Liver (tissue), 9 donors: Measurements from ENCODE around the gene TBC1D7. TPM values are rescaled to one million over a fixed set of nuclear protein-coding genes. Genes with fewer than 3 reads are reported as not detected.

ENCODE experiments used
- DNase-seq: peaks from one replicate; pipeline ENCODE4 v3.0.0-alpha.2; 2017; ENCODE audit warnings: low spot score
- H3K27ac ChIP-seq, 2 donors: one replicate each; pipeline ENCODE4 v1.7.0; 2013; ENCODE audit warnings: inconsistent platforms in 2 of 2, low read length in 2 of 2, control low read depth in 1 of 2, low read depth in 1 of 2, mild to moderate bottlenecking in 1 of 2
- H3K27me3 ChIP-seq, 4 donors: one replicate each; pipeline versions ENCODE4 v1.6.1 to v1.7.0; 2013; ENCODE audit warnings: low read length in 3 of 4, inconsistent platforms in 1 of 4, mild to moderate bottlenecking in 1 of 4, moderate library complexity in 1 of 4; ENCODE audit not compliant: control insufficient read depth in 4 of 4, insufficient read depth in 4 of 4
- H3K36me3 ChIP-seq, 4 donors: one replicate each; pipeline versions ENCODE4 v1.6.1 to v1.7.0; 2013; ENCODE audit warnings: low read length in 3 of 4, mild to moderate bottlenecking in 3 of 4, low read depth in 1 of 4, moderate library complexity in 1 of 4; ENCODE audit not compliant: control insufficient read depth in 4 of 4, insufficient read depth in 3 of 4
- H3K4me1 ChIP-seq, 4 donors: one replicate each; pipeline versions ENCODE4 v1.6.1 to v1.7.0; 2013; ENCODE audit warnings: low read length in 3 of 4, mild to moderate bottlenecking in 3 of 4, moderate library complexity in 1 of 4; ENCODE audit not compliant: control insufficient read depth in 4 of 4, insufficient read depth in 4 of 4
- H3K4me3 ChIP-seq, 3 donors: one replicate each; pipeline versions ENCODE4 v1.6.1 to v1.7.0; 2013; ENCODE audit warnings: low read length in 3 of 3, control low read depth in 1 of 3, low read depth in 1 of 3, mild to moderate bottlenecking in 1 of 3
- H3K9ac ChIP-seq, 2 donors: one replicate each; pipeline ENCODE4 v1.7.0; 2013; ENCODE audit warnings: low read length in 2 of 2, mild to moderate bottlenecking in 2 of 2, moderate library complexity in 2 of 2, control low read depth in 1 of 2, low read depth in 1 of 2
- H3K9me3 ChIP-seq, 4 donors: one replicate each; pipeline versions ENCODE4 v1.6.1 to v1.7.0; 2013; ENCODE audit warnings: low read length in 3 of 4; ENCODE audit not compliant: control insufficient read depth in 4 of 4
- ATF3 ChIP-seq: IDR thresholded peaks from 2 replicates; pipeline ENCODE4 v1.6.1; 2016; ENCODE audit warnings: antibody characterized with exemption
- EGR1 ChIP-seq, 2 donors: IDR thresholded peaks; 2 replicates each; pipeline ENCODE4 v1.6.1; 2016 to 2018; ENCODE audit warnings: antibody characterized with exemption in 2 of 2, low read depth in 2 of 2
- FOXA1 ChIP-seq: IDR thresholded peaks from 2 replicates; pipeline ENCODE4 v1.6.1; 2016; ENCODE audit warnings: antibody characterized with exemption
- GABPA ChIP-seq, 2 donors: IDR thresholded peaks in 1 of 2; conservative IDR thresholded peaks in 1 of 2; 2 replicates each; pipeline ENCODE4 v1.6.1; 2016; ENCODE audit warnings: antibody characterized with exemption in 2 of 2, mild to moderate bottlenecking in 1 of 2, moderate library complexity in 1 of 2
- HNF4A ChIP-seq, 2 donors: conservative IDR thresholded peaks; 2 replicates each; pipeline ENCODE4 v1.6.1; 2016; ENCODE audit warnings: antibody characterized with exemption in 2 of 2, mild to moderate bottlenecking in 2 of 2
- HNF4G ChIP-seq: IDR thresholded peaks from 2 replicates; pipeline ENCODE4 v1.6.1; 2016; ENCODE audit warnings: antibody characterized with exemption
- JUND ChIP-seq, 2 donors: IDR thresholded peaks; 2 replicates each; pipeline ENCODE4 v1.6.1; 2016; ENCODE audit warnings: antibody characterized with exemption in 2 of 2
- RAD21 ChIP-seq, 2 donors: IDR thresholded peaks; 2 replicates each; pipeline ENCODE4 v1.6.1; 2016; ENCODE audit warnings: antibody characterized with exemption in 2 of 2, mild to moderate bottlenecking in 2 of 2
- RXRA ChIP-seq, 2 donors: IDR thresholded peaks; 2 replicates each; pipeline ENCODE4 v1.6.1; 2017 to 2018; ENCODE audit warnings: antibody characterized with exemption in 2 of 2, mild to moderate bottlenecking in 1 of 2
- SP1 ChIP-seq: IDR thresholded peaks from 2 replicates; pipeline ENCODE4 v1.6.1; 2018; ENCODE audit warnings: antibody characterized with exemption, mild to moderate bottlenecking
- TAF1 ChIP-seq: conservative IDR thresholded peaks from 2 replicates; pipeline ENCODE4 v1.6.1; 2016; ENCODE audit warnings: antibody characterized with exemption, mild to moderate bottlenecking
- YY1 ChIP-seq: IDR thresholded peaks from 2 replicates; pipeline ENCODE4 v1.6.1; 2016; ENCODE audit warnings: antibody characterized with exemption, mild to moderate bottlenecking
- ZBTB33 ChIP-seq: IDR thresholded peaks from 2 replicates; pipeline ENCODE4 v1.6.1; 2016; ENCODE audit warnings: antibody characterized with exemption
- WGBS: extraction: QIAGEN DNeasy Blood & Tissue Kit; methylation state at CpG from one replicate; pipeline ENCODE4 v1.1.7; 2013; 5-methylcytosine and 5-hydroxymethylcytosine counted together
- polyA plus RNA-seq, 2 donors: library from polyadenylated mRNA; stranded (reverse) in 1 of 2; unstranded in 1 of 2; fragments of 200-250 nt in 1 of 2; fragments of >200 nt in 1 of 2; fragmentation: Nextera tagmentation in 1 of 2; extraction: Ambion mirVana in 1 of 2; gene quantifications; one replicate each; pipeline versions ENCODE4 v1.2.1 to v1.2.3, GENCODE V29; 2013 to 2015
- total RNA-seq, 2 donors: library from RNA; depleted of rRNA; stranded (reverse); fragments of >200 nt; gene quantifications; one replicate each; pipeline ENCODE4 v1.2.3, GENCODE V29; 2014
- TF ChIP-seq, protein P1 (sequence below): fragments of 150-350 bp; IDR thresholded peaks from 2 replicates; pipeline ENCODE4 v1.5.1; 2017; ENCODE audit warnings: improper control_type of control experiment, low read depth, low read length; ENCODE audit not compliant: missing input control
- donor health status: healthy.
- donor health status: healthy.
- donor health status: healthy.
- donor health status: healthy.
- donor health status: healthy.

The TBC1D7 gene
- total RNA-seq (10 to 100 TPM; 10.1 to 11.1 TPM), polyA plus RNA-seq (10 to 100 TPM in 1 of 2 donors, 1 to 10 TPM in 1; 9.6 to 18.8 TPM)

- TF ChIP-seq FOXA1 (no peak), YY1 (peak; percentile 16), ZBTB33 (no peak), GABPA (IDR thresholded peaks at IDR 0.05 in 1 of 2, conservative IDR thresholded peaks at IDR 0.05 in 1 of 2) (peak in 1 of 2 donors; percentile 83), TAF1 (peak; percentile 40), RAD21 (IDR thresholded peaks at IDR 0.05) (peak in 1 of 2 donors; percentile 27), SP1 (no peak)
- TF ChIP-seq, protein P1, sequence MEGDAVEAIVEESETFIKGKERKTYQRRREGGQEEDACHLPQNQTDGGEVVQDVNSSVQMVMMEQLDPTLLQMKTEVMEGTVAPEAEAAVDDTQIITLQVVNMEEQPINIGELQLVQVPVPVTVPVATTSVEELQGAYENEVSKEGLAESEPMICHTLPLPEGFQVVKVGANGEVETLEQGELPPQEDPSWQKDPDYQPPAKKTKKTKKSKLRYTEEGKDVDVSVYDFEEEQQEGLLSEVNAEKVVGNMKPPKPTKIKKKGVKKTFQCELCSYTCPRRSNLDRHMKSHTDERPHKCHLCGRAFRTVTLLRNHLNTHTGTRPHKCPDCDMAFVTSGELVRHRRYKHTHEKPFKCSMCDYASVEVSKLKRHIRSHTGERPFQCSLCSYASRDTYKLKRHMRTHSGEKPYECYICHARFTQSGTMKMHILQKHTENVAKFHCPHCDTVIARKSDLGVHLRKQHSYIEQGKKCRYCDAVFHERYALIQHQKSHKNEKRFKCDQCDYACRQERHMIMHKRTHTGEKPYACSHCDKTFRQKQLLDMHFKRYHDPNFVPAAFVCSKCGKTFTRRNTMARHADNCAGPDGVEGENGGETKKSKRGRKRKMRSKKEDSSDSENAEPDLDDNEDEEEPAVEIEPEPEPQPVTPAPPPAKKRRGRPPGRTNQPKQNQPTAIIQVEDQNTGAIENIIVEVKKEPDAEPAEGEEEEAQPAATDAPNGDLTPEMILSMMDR = peak; percentile 27
- under 1% methylated on average over 63 of the region's 63 CpGs for WGBS
- H3K9ac ChIP-seq = peak within 1 kb of the TSS; percentile 82 to 84
- DNase-seq = peak; percentile 95
- H3K36me3 ChIP-seq = peaks cover 4 to 8% (median 5%) of the 10 kb centered on the region in 4 donors
- peaks cover 0 to 12% (median 4%) of the 10 kb centered on the region in 4 donors for H3K4me1 ChIP-seq
- H3K27ac ChIP-seq = peak within 1 kb of the TSS; percentile 87 to 94
- no peaks in the 10 kb centered on the region for H3K9me3 ChIP-seq
- peak within 1 kb of the TSS; percentile 84 to 97 (median 88) for H3K4me3 ChIP-seq
- no peaks in the 10 kb centered on the region for H3K27me3 ChIP-seq
Measured at GRCh38 chr6:13328076-13328874, at the start of gene TBC1D7. TBC1D7 (minus strand) TSS chr6:13328537; CDS start chr6:13326898, 1,639 bp downstream.

DNA sequence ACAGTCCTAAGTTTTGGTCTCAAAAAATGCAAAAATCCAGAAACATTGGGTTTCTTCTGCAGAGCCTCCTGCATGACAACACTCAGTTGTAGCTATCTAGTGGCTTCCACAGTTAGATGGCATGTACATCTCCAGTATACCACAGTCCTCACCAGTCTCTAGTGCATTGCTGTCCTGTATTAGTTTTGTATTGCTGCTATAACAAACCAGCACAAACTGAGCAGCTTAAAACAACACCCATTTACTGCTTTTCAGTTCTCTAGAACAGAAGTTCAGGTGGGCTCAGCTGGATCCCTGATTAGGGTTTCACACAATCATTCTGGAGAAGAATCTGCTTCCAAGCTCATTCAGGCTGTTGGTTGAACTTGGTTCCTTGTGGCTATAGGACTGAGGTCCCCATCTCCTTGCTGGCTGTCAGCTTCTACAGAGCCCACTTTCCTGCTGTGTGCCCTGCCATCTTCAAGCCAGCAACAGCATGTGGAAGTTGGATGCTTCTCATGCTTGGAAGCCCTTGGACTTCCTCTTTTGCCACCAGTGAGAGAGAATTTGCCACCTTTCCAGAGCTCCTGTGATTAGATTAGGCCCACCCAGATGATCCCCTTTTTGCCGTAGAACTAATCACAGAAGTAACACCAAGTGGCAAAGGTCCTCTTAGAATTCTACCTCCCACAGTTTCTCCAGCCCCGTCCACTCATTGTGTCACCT, 48.9 kb upstream of the TBC1D7 start:
- Histone ChIP-seq H3K27ac (no peak overlapping the region), H3K27me3 (no peaks in the 10 kb centered on the region), H3K36me3 (peaks cover 0 to 6% (median 0%) of the 10 kb centered on the region in 4 donors), H3K4me1 (no peaks in the 10 kb centered on the region), H3K4me3 (no peak overlapping the region), H3K9ac (no peak overlapping the region), H3K9me3 (no peaks in the 10 kb centered on the region)
- WGBS = 94% methylated on average over 2 of the region's 2 CpGs
- no peak for DNase-seq
- TF ChIP-seq EGR1 (IDR thresholded peaks at IDR 0.05; ENCODE audit: low read depth in 2 of 2) (no peak), JUND (IDR thresholded peaks at IDR 0.05) (no peak)

- H3K27me3 ChIP-seq = no peaks in the 10 kb centered on the region
- DNase-seq = no peak
- H3K27ac ChIP-seq = no peak overlapping the region
- WGBS = 91% methylated on average over 9 of the region's 9 CpGs
- no peak overlapping the region for H3K4me3 ChIP-seq
- no peaks in the 10 kb centered on the region for H3K4me1 ChIP-seq
- peaks cover 0 to 6% (median 0%) of the 10 kb centered on the region in 4 donors for H3K36me3 ChIP-seq
- no peak overlapping the region for H3K9ac ChIP-seq
- no peaks in the 10 kb centered on the region for H3K9me3 ChIP-seq
- no peak for TF ChIP-seq RXRA (IDR thresholded peaks at IDR 0.05)
- TF ChIP-seq GABPA (IDR thresholded peaks at IDR 0.05 in 1 of 2, conservative IDR thresholded peaks at IDR 0.05 in 1 of 2) = no peak
- TF ChIP-seq TAF1 = no peak
- TF ChIP-seq, protein P1 = no peak
- no peak for TF ChIP-seq ATF3
- no peak for TF ChIP-seq HNF4G
- no peak for TF ChIP-seq EGR1 (IDR thresholded peaks at IDR 0.05; ENCODE audit: low read depth in 2 of 2)
- no peak for TF ChIP-seq JUND (IDR thresholded peaks at IDR 0.05)
- no peak for TF ChIP-seq FOXA1
- TF ChIP-seq SP1 = no peak
- TF ChIP-seq ZBTB33 = no peak
- no peak for TF ChIP-seq HNF4A (conservative IDR thresholded peaks at IDR 0.05)
Measured at GRCh38 chr6:13375360-13375878, 47.1 kb upstream of the TBC1D7 start.
